Pancreas (tissue), 10 donors: ENCODE data around the gene ADRM1. TPM values are rescaled to one million over a fixed set of nuclear protein-coding genes. Genes with fewer than 3 reads are reported as not detected.
A peak's percentile ranks its signal among the peaks of the same experiment; 100 is the strongest.

ENCODE experiments used
- ATAC-seq, 4 donors: fragments of 200-7000 bp; cut with Tn5 transposase; one replicate each; pipeline versions ENCODE4 v1.8.0 to v1.9.1; 2020; ENCODE audit warnings: mild to moderate bottlenecking in 4 of 4, moderate library complexity in 4 of 4
- DNase-seq, 6 donors: peaks; one replicate each; pipeline ENCODE4 v3.0.0-alpha.2; 2020
- FAIRE-seq: peaks from 2 replicates; lab custom pipeline; 2012; peaks lifted over from hg19 to GRCh38; lab: Jason Lieb, UNC
- H3K27ac ChIP-seq, 4 donors: fragments of 200-600 bp; sonication (generic); 1 replicate in 3 of 4; 2 replicates in 1 of 4; pipeline versions ENCODE4 v1.5.0 to v1.8.0; 2020
- H3K27me3 ChIP-seq, 4 donors: fragments of 200-600 bp; one replicate each; pipeline ENCODE4 v1.8.0; 2021
- H3K36me3 ChIP-seq, 3 donors: fragments of 200-600 bp; sonication (generic) in 1 of 3; one replicate each; pipeline versions ENCODE4 v1.5.0 to v1.8.0; 2020 to 2021
- H3K4me1 ChIP-seq, 3 donors: fragments of 200-600 bp; one replicate each; pipeline ENCODE4 v1.8.0; 2021
- H3K4me3 ChIP-seq, 4 donors: fragments of 200-600 bp; sonication (generic) in 2 of 4; one replicate each; pipeline versions ENCODE4 v1.5.0 to v1.8.0; 2020 to 2021
- H3K9me3 ChIP-seq, 4 donors: fragments of 200-600 bp; one replicate each; pipeline ENCODE4 v1.8.0; 2021
- CTCF ChIP-seq, 4 donors: fragments of 200-600 bp; sonication (generic) in 3 of 4; IDR thresholded peaks; one replicate each; pipeline versions ENCODE4 v1.5.0 to v1.8.0; 2021; ENCODE audit warnings: antibody characterized with exemption in 4 of 4
- WGBS, 2 donors: extraction: QIAGEN DNeasy Blood & Tissue Kit; methylation state at CpG; one replicate each; pipeline ENCODE4 v1.1.7; 2013; 5-methylcytosine and 5-hydroxymethylcytosine counted together
- intact Hi-C, 3 donors: fragments of 100-400 bp; cut with DNase I; formaldehyde crosslinking; loops; one replicate each; pipeline versions ENCODE4 v1.11.1 to v1.14.2; 2022
- polyA plus RNA-seq, 2 donors: library from polyadenylated mRNA; stranded (reverse); fragments of 200-250 nt; gene quantifications; one replicate each; pipeline ENCODE4 v1.2.3, GENCODE V29; 2013
- total RNA-seq, 6 donors: library from RNA; stranded (reverse); fragmentation: NEBNext Ultra II Directional in 4 of 6; extraction: Animal tissue kit (Norgen Biotek cat#: 25700) in 4 of 6; gene quantifications; one replicate each; pipeline versions ENCODE4 v1.2.1 to v1.2.4, GENCODE V29; 2021 to 2023
- donor health status: healthy with polysubstance abuse.
- donor health status: DM: no; HTN: no; CAD: no; lungs with moderate emphysema.
- donor health status: DM: no; HTN: no; CAD: no.
- donor health status: control.
- donor health status: control.
- donor health status: Bipolar disorder and iron deficiency.
- donor health status: DM: yes; HTN: yes; CAD: no.
- donor health status: DM: no; HTN: no; CAD: no.
- donor health status: DM: no; HTN: no; CAD: no.
- donor health status: DM: yes; HTN: yes; CAD: no.

The ADRM1 gene
- total and polyA plus RNA-seq, 8 donors = 33.3 to 76.0 (median 41.7) TPM

GRCh38 chr20:62287129-62287528 is 15.7 kb upstream of the ADRM1 start:
- H3K4me1 ChIP-seq = no peaks in the 10 kb centered on the region
- 80 to 85% methylated on average over 6 of the region's 6 CpGs for WGBS, 2 donors
- H3K4me3 ChIP-seq = no peak overlapping the region
- DNase-seq (no peak), ATAC-seq (no peak), FAIRE-seq (no peak)
- TF ChIP-seq CTCF (IDR thresholded peaks at IDR 0.05) = no peak
- no peaks in the 10 kb centered on the region for H3K9me3 ChIP-seq
- no peak overlapping the region for H3K27ac ChIP-seq
- peaks cover 6 to 76% (median 37%) of the 10 kb centered on the region in 3 donors for H3K36me3 ChIP-seq
- H3K27me3 ChIP-seq = no peaks in the 10 kb centered on the region
- intact Hi-C loops = no loop called here

- Histone ChIP-seq H3K36me3 (peaks cover 6 to 71% (median 31%) of the 10 kb centered on the region in 3 donors), H3K4me1 (no peaks in the 10 kb centered on the region), H3K27me3 (no peaks in the 10 kb centered on the region), H3K27ac (no peak overlapping the region), H3K4me3 (no peak overlapping the region), H3K9me3 (no peaks in the 10 kb centered on the region)
- 86 to 87% methylated on average over 12 of the region's 12 CpGs for WGBS, 2 donors
- ATAC-seq = peak in 2 of 4 donors; percentile 16 to 25
- FAIRE-seq = no peak
- peak in 1 of 6 donors; percentile 55 for DNase-seq
- no peak for TF ChIP-seq CTCF (IDR thresholded peaks at IDR 0.05)
- intact Hi-C loops = no loop called here
Measured at GRCh38 chr20:62287759-62288534, 14.8 kb upstream of the ADRM1 start.

- ATAC-seq (no peak), FAIRE-seq (no peak), DNase-seq (peak in 1 of 6 donors; percentile 38)
- no peak overlapping the region for H3K27ac ChIP-seq
- TF ChIP-seq CTCF (IDR thresholded peaks at IDR 0.05) = no peak
- no peak overlapping the region for H3K4me3 ChIP-seq
- no peaks in the 10 kb centered on the region for H3K27me3 ChIP-seq
- no peaks in the 10 kb centered on the region for H3K9me3 ChIP-seq
- H3K36me3 ChIP-seq = peaks cover 6 to 69% (median 31%) of the 10 kb centered on the region in 3 donors
- intact Hi-C loops = no loop called here
- H3K4me1 ChIP-seq = no peaks in the 10 kb centered on the region
- WGBS, 2 donors = 83 to 89% methylated on average over 15 of the region's 15 CpGs
Measured at GRCh38 chr20:62288535-62289105, 14.2 kb upstream of the ADRM1 start.

GRCh38 chr20:62289131-62289530 is 13.7 kb upstream of the ADRM1 start:
- Histone ChIP-seq H3K9me3 (no peaks in the 10 kb centered on the region), H3K27me3 (no peaks in the 10 kb centered on the region), H3K4me3 (no peak overlapping the region), H3K27ac (no peak overlapping the region), H3K4me1 (no peaks in the 10 kb centered on the region), H3K36me3 (peaks cover 6 to 66% (median 27%) of the 10 kb centered on the region in 3 donors)
- DNase-seq (peak in 1 of 6 donors; percentile 40), ATAC-seq (no peak), FAIRE-seq (no peak)
- intact Hi-C loops = no loop called here
- 83 to 89% methylated on average over 14 of the region's 14 CpGs for WGBS, 2 donors
- TF ChIP-seq CTCF (IDR thresholded peaks at IDR 0.05) = no peak

- peaks cover 6 to 62% (median 19%) of the 10 kb centered on the region in 3 donors for H3K36me3 ChIP-seq
- no peak for FAIRE-seq
- H3K27ac ChIP-seq = no peak overlapping the region
- no peak overlapping the region for H3K4me3 ChIP-seq
- no peaks in the 10 kb centered on the region for H3K27me3 ChIP-seq
- H3K4me1 ChIP-seq = no peaks in the 10 kb centered on the region
- WGBS, 2 donors = 94% methylated on average over 8 of the region's 8 CpGs
- DNase-seq = peak in 1 of 6 donors; percentile 16
- ATAC-seq = no peak
- no peaks in the 10 kb centered on the region for H3K9me3 ChIP-seq
- no peak for TF ChIP-seq CTCF (IDR thresholded peaks at IDR 0.05)
- intact Hi-C loops = no loop called here
Measured at GRCh38 chr20:62289898-62290297, 12.9 kb upstream of the ADRM1 start.
